ENCODE measurements around the gene AMN1. TPM values are rescaled to one million over a fixed set of nuclear protein-coding genes. Genes with fewer than 3 reads are reported as not detected.
"Not testable (repeated sequence)": the region's sequence is repeated elsewhere in the genome, so short reads cannot be mapped to it uniquely, and the experiment has no call there.

AMN1 gene
- total RNA-seq, 6 donors from 2014 or later = 2.1 to 15.9 (median 5.7) TPM

DNA sequence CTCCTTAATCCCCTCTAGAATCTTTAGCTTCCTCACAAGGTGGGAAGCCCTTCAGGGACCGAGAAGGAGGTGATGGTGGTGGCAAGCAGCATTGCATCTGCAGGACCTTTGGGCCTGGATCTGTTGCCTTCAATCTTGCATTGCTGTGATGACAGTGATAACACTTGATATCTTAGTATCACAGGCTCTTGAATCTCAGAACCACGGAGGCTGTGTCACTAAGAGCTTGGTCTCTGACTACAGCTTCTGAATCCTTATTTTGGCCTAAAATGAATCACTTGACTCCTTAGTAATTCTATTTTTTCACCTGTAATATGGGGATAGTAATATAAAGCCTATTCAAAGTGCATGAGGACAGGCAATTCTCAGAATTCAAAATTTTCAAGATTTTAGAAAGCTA, 8.9 kb upstream of the AMN1 start:
- peaks cover 10 to 18% (median 17%) of the 10 kb centered on the region in 4 donors for H3K4me1 ChIP-seq
- H3K36me3 ChIP-seq = no peaks in the 10 kb centered on the region
- H3K27me3 ChIP-seq = no peaks in the 10 kb centered on the region
- H3K9me3 ChIP-seq = no peaks in the 10 kb centered on the region
- 69 to 82% methylated on average over 2 of the region's 2 CpGs for WGBS, 2 donors
- no peak overlapping the region for H3K4me3 ChIP-seq
- DNase-seq (no peak), ATAC-seq (ENCODE audit: low FRiP score in 2 of 2) (no peak)
- TF ChIP-seq POLR2AphosphoS5 (IDR thresholded peaks at IDR 0.05) = no peak
- no peak for TF ChIP-seq POLR2A (IDR thresholded peaks at IDR 0.05)
- no peak for TF ChIP-seq CTCF (IDR thresholded peaks at IDR 0.05)
- no peak for TF ChIP-seq EP300 (IDR thresholded peaks at IDR 0.05)
- no peak overlapping the region for H3K27ac ChIP-seq

DNA sequence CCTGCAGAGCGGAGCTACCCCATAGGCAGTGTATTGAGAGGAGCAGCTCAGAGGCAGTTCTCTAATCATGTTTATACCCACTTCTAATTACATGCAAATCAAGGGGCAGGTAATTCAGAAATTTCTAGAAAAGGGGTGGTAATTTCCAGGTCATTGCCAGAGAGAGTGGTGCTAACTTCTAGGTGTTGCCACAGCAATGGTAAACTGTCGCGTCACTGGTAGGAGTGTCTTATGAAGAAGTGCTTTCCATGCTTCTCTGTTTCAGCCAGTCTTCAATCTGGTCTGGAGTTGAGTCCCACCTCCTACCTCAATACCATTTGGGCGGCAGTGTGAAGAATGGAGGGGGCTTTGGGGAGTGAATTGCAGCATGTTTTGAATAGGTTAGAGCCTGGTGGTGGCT, 8.5 kb upstream of the AMN1 start:
- H3K4me1 ChIP-seq = peaks cover 15 to 22% (median 20%) of the 10 kb centered on the region in 4 donors
- H3K27ac ChIP-seq = no peak overlapping the region
- H3K27me3 ChIP-seq = no peaks in the 10 kb centered on the region
- H3K4me3 ChIP-seq = no peak overlapping the region
- ATAC-seq (ENCODE audit: low FRiP score in 2 of 2) (no peak), DNase-seq (no peak)
- WGBS, 2 donors = 90 to 100% methylated on average over 3 to 4 of the region's 4 CpGs
- no peaks in the 10 kb centered on the region for H3K36me3 ChIP-seq
- no peaks in the 10 kb centered on the region for H3K9me3 ChIP-seq
- TF ChIP-seq CTCF (IDR thresholded peaks at IDR 0.05) = no peak
- no peak for TF ChIP-seq POLR2AphosphoS5 (IDR thresholded peaks at IDR 0.05)
- no peak for TF ChIP-seq EP300 (IDR thresholded peaks at IDR 0.05)
- TF ChIP-seq POLR2A (IDR thresholded peaks at IDR 0.05) = no peak

- no peaks in the 10 kb centered on the region for H3K36me3 ChIP-seq
- H3K27me3 ChIP-seq = no peaks in the 10 kb centered on the region
- H3K27ac ChIP-seq = no peak overlapping the region
- H3K4me1 ChIP-seq = peaks cover 23 to 30% (median 26%) of the 10 kb centered on the region in 4 donors
- DNase-seq (no peak), ATAC-seq (ENCODE audit: low FRiP score in 2 of 2) (no peak)
- no peak overlapping the region for H3K4me3 ChIP-seq
- H3K9me3 ChIP-seq = no peaks in the 10 kb centered on the region
- TF ChIP-seq POLR2A (IDR thresholded peaks at IDR 0.05) = no peak
- TF ChIP-seq POLR2AphosphoS5 (IDR thresholded peaks at IDR 0.05) = no peak
- TF ChIP-seq CTCF (IDR thresholded peaks at IDR 0.05) = no peak
- TF ChIP-seq EP300 (IDR thresholded peaks at IDR 0.05) = no peak
Measured at GRCh38 chr12:31736472-31736871, 7.7 kb upstream of the AMN1 start.

- not testable (repeated sequence) for H3K9me3 ChIP-seq; ATAC-seq (ENCODE audit: low FRiP score in 2 of 2); H3K36me3 ChIP-seq; DNase-seq; H3K27me3 ChIP-seq; H3K4me3 ChIP-seq
- 79 to 81% methylated on average over 15 of the region's 15 CpGs for WGBS, 2 donors
- Histone ChIP-seq H3K27ac (peak overlapping the region; percentile 74 to 98 (median 88)), H3K4me1 (peaks cover 32 to 41% (median 35%) of the 10 kb centered on the region in 4 donors)
Measured at GRCh38 chr12:31733549-31734432, 5.0 kb upstream of the AMN1 start.

DNA sequence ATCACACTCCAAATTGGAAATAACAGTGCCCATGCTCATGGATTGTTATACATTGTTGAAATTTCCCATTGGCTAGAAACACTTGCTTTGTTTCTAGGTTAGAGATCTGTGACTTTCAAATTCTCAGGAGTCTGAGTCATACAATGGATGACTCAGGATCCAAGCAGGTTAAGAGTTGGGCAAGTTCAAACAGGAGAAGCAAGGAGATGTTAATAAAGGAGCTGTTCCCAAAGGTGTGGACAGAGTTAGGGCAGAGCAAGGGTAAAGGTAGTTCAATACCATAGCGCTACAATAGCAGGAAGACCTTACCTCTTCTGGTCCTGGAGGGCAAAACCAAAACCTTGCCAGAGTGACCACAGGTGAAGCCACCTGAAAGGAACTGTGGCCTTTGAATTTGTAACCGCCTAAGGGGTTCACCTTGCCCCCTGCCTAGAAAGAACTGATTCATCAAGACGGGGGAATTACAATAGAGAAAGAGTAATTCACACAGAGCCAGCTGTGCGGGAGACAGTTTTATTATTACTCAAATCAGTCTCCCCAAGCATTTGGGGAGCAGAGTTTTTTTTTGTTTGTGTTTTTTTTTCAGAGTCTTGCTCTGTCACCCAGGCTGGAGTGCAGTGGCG, 4.2 kb upstream of the AMN1 start:
- WGBS, 2 donors = 73 to 86% methylated on average over 5 of the region's 5 CpGs
- no peaks in the 10 kb centered on the region for H3K27me3 ChIP-seq
- H3K27ac ChIP-seq = peak overlapping the region; percentile 74 to 98 (median 88)
- no peak for DNase-seq
- H3K9me3 ChIP-seq = no peaks in the 10 kb centered on the region
- TF ChIP-seq POLR2AphosphoS5 (IDR thresholded peaks at IDR 0.05) (peak in 1 of 2 donors; percentile 43), CTCF (IDR thresholded peaks at IDR 0.05) (no peak), EP300 (IDR thresholded peaks at IDR 0.05) (peak in 1 of 4 donors; percentile 66), POLR2A (IDR thresholded peaks at IDR 0.05) (no peak)
- ATAC-seq (ENCODE audit: low FRiP score in 2 of 2) = peak in 1 of 2 donors; percentile 3
- H3K4me3 ChIP-seq = no peak overlapping the region
- peaks cover 32 to 44% (median 36%) of the 10 kb centered on the region in 4 donors for H3K4me1 ChIP-seq
- no peaks in the 10 kb centered on the region for H3K36me3 ChIP-seq

GRCh38 chr12:31731203-31731602, 2.4 kb upstream of the AMN1 start:
- H3K4me1 ChIP-seq = peaks cover 36 to 53% (median 46%) of the 10 kb centered on the region in 4 donors

More at GRCh38 chr12:31731203-31731602, 2.4 kb upstream of the AMN1 start:
- ATAC-seq (ENCODE audit: low FRiP score in 2 of 2); H3K27me3 ChIP-seq; H3K9me3 ChIP-seq; DNase-seq; H3K36me3 ChIP-seq; H3K4me3 ChIP-seq: not testable (repeated sequence)
- peak overlapping the region; percentile 74 to 98 (median 88) for H3K27ac ChIP-seq
- WGBS, 2 donors = 94 to 96% methylated on average over 5 of the region's 5 CpGs

Measured in upper lobe of left lung (tissue), 6 donors.